HCT116 (cell line): ENCODE data around the gene SARS2. TPM values are rescaled to one million over a fixed set of nuclear protein-coding genes. Genes with fewer than 3 reads are reported as not detected.

ENCODE experiments used
- ATAC-seq: fragments of 200-7000 bp; cut with Tn5 transposase; 2 replicates; pipeline ENCODE4 v1.9.1; 2020; ENCODE audit warnings: mild to moderate bottlenecking, moderate library complexity
- BruUV-seq: library from RNA; stranded (reverse); fragments of 400-500 nt; replicated peaks from 2 replicates; lab custom pipeline; 2021; lab: Mats Ljungman, UMichigan
- CTCF ChIA-PET: fragments of 300-600 bp; sonication (Branson Sonifier 250); formaldehyde crosslinking; loops from one replicate; lab custom pipeline; 2021; ENCODE audit warnings: antibody characterized with exemption; lab: Charles Lee
- POLR2A ChIA-PET: fragments of 300-600, 350-600 bp; sonication (Branson Sonifier 250); formaldehyde crosslinking; loops from one replicate; lab custom pipeline; 2021; ENCODE audit warnings: antibody characterized with exemption; lab: Charles Lee
- RAD21 ChIA-PET, 2 experiments: fragments of 300-600 bp; sonication (Branson Sonifier 250); formaldehyde crosslinking; loops; one replicate each; lab custom pipeline; 2023; ENCODE audit warnings: low total read pairs in 2 of 2; ENCODE audit not compliant: uncharacterized antibody in 2 of 2, unreplicated experiment in 2 of 2, low non-redundant PET in 1 of 2; lab: Charles Lee
- DNase-seq: peaks from one replicate; pipeline ENCODE4 v3.0.0-alpha.2; 2010; ENCODE audit warnings: low read depth, low spot score
- H2AFZ ChIP-seq: fragments of 200-600 bp; shearing (Covaris generic), sonication (generic); 2 replicates; pipeline ENCODE4 v1.6.1; 2017; ENCODE audit warnings: low read depth, mixed run types, mixed read lengths, antibody characterized with exemption, low read length; ENCODE audit not compliant: poor library complexity, severe bottlenecking
- H3K27ac ChIP-seq: 2 replicates; pipeline ENCODE4 v1.5.1; 2012; ENCODE audit warnings: low read depth, low read length
- H3K27me3 ChIP-seq: fragments of 200-600 bp; sonication (generic); 2 replicates; pipeline ENCODE4 v1.6.1; 2016; ENCODE audit warnings: mixed run types, low read length, mixed read lengths; ENCODE audit not compliant: insufficient read depth
- H3K36me3 ChIP-seq, 2 experiments: fragments of 200-500 bp in 1 of 2; fragments of 200-600 bp in 1 of 2; sonication (Bioruptor generic) in 1 of 2; sonication (generic) in 1 of 2; 2 replicates each; pipeline versions ENCODE4 v1.5.1 to v1.6.1; 2014 to 2016; ENCODE audit warnings: low read length in 2 of 2, inconsistent platforms in 1 of 2, mixed read lengths in 1 of 2, mixed run types in 1 of 2; ENCODE audit not compliant: insufficient read depth in 2 of 2, control insufficient read depth in 1 of 2
- H3K4me1 ChIP-seq, 2 experiments: fragments of 200-600 bp in 1 of 2; sonication (generic) in 1 of 2; 2 replicates each; pipeline versions ENCODE4 v1.5.1 to v1.6.1; 2012 to 2017; ENCODE audit warnings: low read length in 2 of 2, inconsistent platforms in 1 of 2, mild to moderate bottlenecking in 1 of 2, mixed read lengths in 1 of 2, mixed run types in 1 of 2, moderate library complexity in 1 of 2; ENCODE audit not compliant: insufficient read depth in 2 of 2, control insufficient read depth in 1 of 2
- H3K4me2 ChIP-seq: fragments of 200-600 bp; sonication (generic); 2 replicates; pipeline ENCODE4 v1.6.1; 2017; ENCODE audit warnings: mixed run types, low read length, mixed read lengths
- H3K4me3 ChIP-seq, 2 experiments: fragments of 200-600 bp in 1 of 2; sonication (generic) in 1 of 2; replicated peaks in 1 of 2; 2 replicates each; pipeline ENCODE4 v1.5.1; 2011 to 2016; ENCODE audit warnings: low read length in 2 of 2, control low read depth in 1 of 2, low read depth in 1 of 2, mild to moderate bottlenecking in 1 of 2, mixed read lengths in 1 of 2, mixed run types in 1 of 2
- H3K79me2 ChIP-seq: fragments of 200-600 bp; sonication (generic); 2 replicates; pipeline ENCODE4 v1.6.1; 2017; ENCODE audit warnings: mild to moderate bottlenecking, mixed run types, low read length, moderate library complexity, mixed read lengths; ENCODE audit not compliant: insufficient read depth
- H3K9ac ChIP-seq: fragments of 200-600 bp; sonication (generic); 2 replicates; pipeline ENCODE4 v1.6.1; 2016; ENCODE audit warnings: low read length, mixed read lengths
- H3K9me2 ChIP-seq: fragments of 200-600 bp; sonication (generic), shearing (Covaris generic); 2 replicates; pipeline ENCODE4 v1.6.1; 2017; ENCODE audit warnings: mixed run types, mild to moderate bottlenecking, moderate library complexity; ENCODE audit not compliant: insufficient read depth
- H3K9me3 ChIP-seq, 2 experiments: fragments of 200-500 bp in 1 of 2; fragments of 200-600 bp in 1 of 2; sonication (Bioruptor generic) in 1 of 2; sonication (generic) in 1 of 2; 2 replicates each; pipeline ENCODE4 v1.6.1; 2014 to 2017; ENCODE audit warnings: low read length in 2 of 2, mixed read lengths in 2 of 2, inconsistent platforms in 1 of 2, low read depth in 1 of 2, mild to moderate bottlenecking in 1 of 2, mixed run types in 1 of 2, moderate library complexity in 1 of 2; ENCODE audit not compliant: control insufficient read depth in 1 of 2, insufficient read depth in 1 of 2
- H4K20me1 ChIP-seq: fragments of 200-600 bp; sonication (generic), shearing (Covaris generic); 2 replicates; pipeline ENCODE4 v1.6.1; 2017; ENCODE audit warnings: mixed run types, mild to moderate bottlenecking, moderate library complexity; ENCODE audit not compliant: insufficient read depth
- EZH2phosphoT487 ChIP-seq: fragments of 200-600 bp; IDR thresholded peaks from 2 replicates; pipeline ENCODE4 v1.6.1; 2018; ENCODE audit warnings: antibody characterized with exemption, borderline replicate concordance
- FOSL1 ChIP-seq: IDR thresholded peaks from 2 replicates; pipeline ENCODE4 v1.6.1; 2012; ENCODE audit warnings: low read depth
- JUND ChIP-seq: IDR thresholded peaks from 2 replicates; pipeline ENCODE4 v1.6.1; 2012
- YY1 ChIP-seq: IDR thresholded peaks from 2 replicates; pipeline ENCODE4 v1.6.1; 2011; ENCODE audit warnings: low read length, low read depth, moderate library complexity, mild to moderate bottlenecking; ENCODE audit not compliant: insufficient replicate concordance; ENCODE audit errors: extremely low read depth
- ZFX ChIP-seq: fragments of 450-650 bp; IDR thresholded peaks from 2 replicates; pipeline ENCODE4 v1.6.1; 2017
- ZNF274 ChIP-seq: fragments of 200-500 bp; sonication (Bioruptor generic); IDR thresholded peaks from 2 replicates; pipeline ENCODE4 v1.6.1; 2014; ENCODE audit warnings: mild to moderate bottlenecking, low read depth, low read length, inconsistent platforms
- intact Hi-C: fragments of 100-400 bp; cut with micrococcal nuclease; formaldehyde crosslinking; loops from 2 replicates; pipeline ENCODE4 v1.10.0; 2022
- total RNA-seq: library from RNA; stranded (reverse); gene quantifications from one replicate; pipeline ENCODE4 v1.2.1, GENCODE V29; 2021; ENCODE audit not compliant: unreplicated experiment
- TF ChIP-seq, protein P1 (sequence below): IDR thresholded peaks from 2 replicates; pipeline ENCODE4 v1.6.1; 2011; ENCODE audit warnings: mild to moderate bottlenecking, low read length, moderate library complexity; ENCODE audit not compliant: insufficient replicate concordance; ENCODE audit errors: extremely low read depth
- TF ChIP-seq, protein P2 (sequence below), 3 experiments: fragments of 200-600 bp in 1 of 3; sonication (generic) in 1 of 3; IDR thresholded peaks in 2 of 3; conservative IDR thresholded peaks in 1 of 3; 2 replicates each; pipeline ENCODE4 v1.5.1; 2012 to 2017; ENCODE audit warnings: low read depth in 2 of 3, low read length in 2 of 3, antibody characterized with exemption in 1 of 3, borderline replicate concordance in 1 of 3, control low read depth in 1 of 3, mild to moderate bottlenecking in 1 of 3, mixed read lengths in 1 of 3, mixed run types in 1 of 3, moderate library complexity in 1 of 3; ENCODE audit not compliant: insufficient read depth in 1 of 3

The SARS2 gene
- total RNA-seq, 1 experiment from 2014 or later, result 58.2 TPM

DNA sequence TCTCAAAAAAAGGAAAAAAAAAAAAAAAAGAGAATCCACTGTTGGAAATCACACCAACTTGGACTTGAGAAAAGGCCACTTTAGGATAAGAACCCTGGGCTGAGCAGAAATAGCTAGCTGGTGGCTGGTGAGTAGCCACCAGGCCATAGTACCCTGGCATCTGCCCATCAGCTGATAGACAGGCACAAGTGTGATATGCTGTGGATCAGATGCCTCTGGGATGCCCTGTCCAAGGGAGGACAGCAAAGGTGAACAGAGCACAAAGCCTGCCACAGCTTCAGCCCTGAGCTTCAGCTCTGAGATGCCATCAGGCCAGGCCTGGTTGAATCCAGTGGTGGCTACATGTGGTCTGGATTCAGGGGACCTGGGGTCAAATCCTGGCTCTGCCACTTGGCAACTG, 39.9 kb downstream of the SARS2 start:
- ATAC-seq (no peak), DNase-seq (no peak)
- Histone ChIP-seq H3K27me3 (no peaks in the 10 kb centered on the region), H3K27ac (no peak overlapping the region), H4K20me1 (no peaks in the 10 kb centered on the region), H3K4me1 (peaks cover 0 to 5% of the 10 kb centered on the region in 2 experiments; a peak in 2 of 4 replicates), H3K79me2 (no peaks in the 10 kb centered on the region), H3K36me3 (no peaks in the 10 kb centered on the region), H3K9ac (no peak overlapping the region), H3K4me2 (no peak overlapping the region), H3K9me2 (no peaks in the 10 kb centered on the region), H3K4me3 (no peak overlapping the region), H2AFZ (no peak overlapping the region), H3K9me3 (no peaks in the 10 kb centered on the region)
- POLR2A ChIA-PET, result interaction anchor here (0.7 kb wide), 1 partner anchor 243 kb away, joined by 3 read pairs; the partner anchor contains the start of gene ACTN4
- TF ChIP-seq, protein P1, sequence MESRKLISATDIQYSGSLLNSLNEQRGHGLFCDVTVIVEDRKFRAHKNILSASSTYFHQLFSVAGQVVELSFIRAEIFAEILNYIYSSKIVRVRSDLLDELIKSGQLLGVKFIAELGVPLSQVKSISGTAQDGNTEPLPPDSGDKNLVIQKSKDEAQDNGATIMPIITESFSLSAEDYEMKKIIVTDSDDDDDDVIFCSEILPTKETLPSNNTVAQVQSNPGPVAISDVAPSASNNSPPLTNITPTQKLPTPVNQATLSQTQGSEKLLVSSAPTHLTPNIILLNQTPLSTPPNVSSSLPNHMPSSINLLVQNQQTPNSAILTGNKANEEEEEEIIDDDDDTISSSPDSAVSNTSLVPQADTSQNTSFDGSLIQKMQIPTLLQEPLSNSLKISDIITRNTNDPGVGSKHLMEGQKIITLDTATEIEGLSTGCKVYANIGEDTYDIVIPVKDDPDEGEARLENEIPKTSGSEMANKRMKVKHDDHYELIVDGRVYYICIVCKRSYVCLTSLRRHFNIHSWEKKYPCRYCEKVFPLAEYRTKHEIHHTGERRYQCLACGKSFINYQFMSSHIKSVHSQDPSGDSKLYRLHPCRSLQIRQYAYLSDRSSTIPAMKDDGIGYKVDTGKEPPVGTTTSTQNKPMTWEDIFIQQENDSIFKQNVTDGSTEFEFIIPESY, result no peak
- TF ChIP-seq YY1 (no peak), ZFX (no peak), FOSL1 (no peak), ZNF274 (no peak), EZH2phosphoT487 (no peak), JUND (no peak)
- TF ChIP-seq, protein P2, sequence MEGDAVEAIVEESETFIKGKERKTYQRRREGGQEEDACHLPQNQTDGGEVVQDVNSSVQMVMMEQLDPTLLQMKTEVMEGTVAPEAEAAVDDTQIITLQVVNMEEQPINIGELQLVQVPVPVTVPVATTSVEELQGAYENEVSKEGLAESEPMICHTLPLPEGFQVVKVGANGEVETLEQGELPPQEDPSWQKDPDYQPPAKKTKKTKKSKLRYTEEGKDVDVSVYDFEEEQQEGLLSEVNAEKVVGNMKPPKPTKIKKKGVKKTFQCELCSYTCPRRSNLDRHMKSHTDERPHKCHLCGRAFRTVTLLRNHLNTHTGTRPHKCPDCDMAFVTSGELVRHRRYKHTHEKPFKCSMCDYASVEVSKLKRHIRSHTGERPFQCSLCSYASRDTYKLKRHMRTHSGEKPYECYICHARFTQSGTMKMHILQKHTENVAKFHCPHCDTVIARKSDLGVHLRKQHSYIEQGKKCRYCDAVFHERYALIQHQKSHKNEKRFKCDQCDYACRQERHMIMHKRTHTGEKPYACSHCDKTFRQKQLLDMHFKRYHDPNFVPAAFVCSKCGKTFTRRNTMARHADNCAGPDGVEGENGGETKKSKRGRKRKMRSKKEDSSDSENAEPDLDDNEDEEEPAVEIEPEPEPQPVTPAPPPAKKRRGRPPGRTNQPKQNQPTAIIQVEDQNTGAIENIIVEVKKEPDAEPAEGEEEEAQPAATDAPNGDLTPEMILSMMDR (IDR thresholded peaks at IDR 0.05 in 2 of 3, conservative IDR thresholded peaks at IDR 0.05 in 1 of 3; ENCODE audit: borderline replicate concordance in 1 of 3, insufficient read depth in 1 of 3, low read depth in 2 of 3, low read length in 2 of 3), result no peak
- intact Hi-C loops, result no loop called here
- BruUV-seq, result no TSS peak
- RAD21 ChIA-PET, result no interaction called here
- CTCF ChIA-PET, result no interaction called here
